Keratinocyte (primary cell): ENCODE data around the gene RAPGEF1.

Experiments used
- EZH2 ChIP-seq: IDR thresholded peaks from one replicate; pipeline ENCODE4 v1.6.1; 2012; ENCODE audit warnings: inconsistent platforms, mild to moderate bottlenecking, low read length, moderate library complexity
- TF ChIP-seq, protein P1 (sequence below), 3 experiments: IDR thresholded peaks in 1 of 3; conservative IDR thresholded peaks in 1 of 3; optimal IDR thresholded peaks in 1 of 3; 2 replicates in 2 of 3; 3 replicates in 1 of 3; pipeline versions ENCODE3 to v1.5.1; 2011; ENCODE audit warnings: low read length in 3 of 3, mild to moderate bottlenecking in 3 of 3, moderate library complexity in 2 of 3, control low read depth in 1 of 3, inconsistent platforms in 1 of 3; ENCODE audit not compliant: insufficient read depth in 2 of 3; ENCODE audit errors: extremely low read depth in 1 of 3

DNA sequence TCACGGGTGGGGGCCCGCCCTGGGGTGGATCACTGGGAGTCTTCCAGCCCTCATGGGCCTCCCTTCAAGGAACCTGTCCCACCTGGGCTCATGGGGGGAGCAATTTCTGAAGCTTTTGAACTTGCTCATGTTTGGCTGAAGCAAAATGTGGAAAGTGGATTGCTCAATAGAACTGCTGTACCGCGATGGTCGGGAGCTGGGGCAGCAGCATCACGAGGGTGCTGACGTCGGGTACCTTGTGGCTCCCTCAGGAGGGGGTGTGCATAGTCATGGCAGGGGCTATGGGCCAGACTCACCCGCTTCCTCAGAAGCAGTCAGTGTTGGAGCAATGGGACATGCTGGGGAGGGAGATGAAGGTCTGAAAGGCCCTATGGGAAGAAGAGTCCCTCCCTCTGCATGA, 136.7 kb downstream of the RAPGEF1 start:
- TF ChIP-seq, protein P1, sequence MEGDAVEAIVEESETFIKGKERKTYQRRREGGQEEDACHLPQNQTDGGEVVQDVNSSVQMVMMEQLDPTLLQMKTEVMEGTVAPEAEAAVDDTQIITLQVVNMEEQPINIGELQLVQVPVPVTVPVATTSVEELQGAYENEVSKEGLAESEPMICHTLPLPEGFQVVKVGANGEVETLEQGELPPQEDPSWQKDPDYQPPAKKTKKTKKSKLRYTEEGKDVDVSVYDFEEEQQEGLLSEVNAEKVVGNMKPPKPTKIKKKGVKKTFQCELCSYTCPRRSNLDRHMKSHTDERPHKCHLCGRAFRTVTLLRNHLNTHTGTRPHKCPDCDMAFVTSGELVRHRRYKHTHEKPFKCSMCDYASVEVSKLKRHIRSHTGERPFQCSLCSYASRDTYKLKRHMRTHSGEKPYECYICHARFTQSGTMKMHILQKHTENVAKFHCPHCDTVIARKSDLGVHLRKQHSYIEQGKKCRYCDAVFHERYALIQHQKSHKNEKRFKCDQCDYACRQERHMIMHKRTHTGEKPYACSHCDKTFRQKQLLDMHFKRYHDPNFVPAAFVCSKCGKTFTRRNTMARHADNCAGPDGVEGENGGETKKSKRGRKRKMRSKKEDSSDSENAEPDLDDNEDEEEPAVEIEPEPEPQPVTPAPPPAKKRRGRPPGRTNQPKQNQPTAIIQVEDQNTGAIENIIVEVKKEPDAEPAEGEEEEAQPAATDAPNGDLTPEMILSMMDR (optimal IDR thresholded peaks at IDR 0.05 in 1 of 3, IDR thresholded peaks at IDR 0.05 in 1 of 3, conservative IDR thresholded peaks at IDR 0.05 in 1 of 3; ENCODE audit: extremely low read depth in 1 of 3, insufficient read depth in 2 of 3, low read length in 3 of 3): no peak
- TF ChIP-seq EZH2: no peak
